GM19467 (cell line): ENCODE results near the gene ZNF83.
A peak's percentile ranks its signal among the peaks of the same experiment; 100 is the strongest.
"Not testable (repeated sequence)": the region's sequence is repeated elsewhere in the genome, so short reads cannot be mapped to it uniquely, and the experiment has no call there.

Source experiments
- ATAC-seq: cut with Tn5 transposase; IDR thresholded peaks from one replicate; pipeline ENCODE4 v1.9.1; 2021; ENCODE audit warnings: mild to moderate bottlenecking, moderate library complexity; ENCODE audit not compliant: unreplicated experiment

The ZNF83 gene

GRCh38 chr19:52640916-52641315, 2.8 kb upstream of the ZNF83 start:
- ATAC-seq: no peak

- ATAC-seq: no peak
These were observed 1.8 kb upstream of the ZNF83 start for GRCh38 chr19:52639996-52640395.

- no peak for ATAC-seq
These were observed 446 bp upstream of the ZNF83 start for GRCh38 chr19:52638601-52639000.

GRCh38 chr19:52635786-52636570, 2.2 kb downstream of the ZNF83 start:
- ATAC-seq: no peak

- ATAC-seq: not testable (repeated sequence)
These were observed 10.7 kb downstream of the ZNF83 start for GRCh38 chr19:52627441-52627840.

GRCh38 chr19:52626915-52627314, 11.2 kb downstream of the ZNF83 start:
- ATAC-seq: no peak

- no peak for ATAC-seq
These were observed 15.9 kb downstream of the ZNF83 start for GRCh38 chr19:52622261-52622660.

- ATAC-seq: no peak
These were observed 16.8 kb downstream of the ZNF83 start for GRCh38 chr19:52621376-52621775.

- ATAC-seq: no peak
These were observed 24.8 kb downstream of the ZNF83 start for GRCh38 chr19:52613299-52613906.

GRCh38 chr19:52603558-52604207, 34.5 kb downstream of the ZNF83 start:
- no peak for ATAC-seq

GRCh38 chr19:52602941-52603340, 35.2 kb downstream of the ZNF83 start:
- no peak for ATAC-seq

GRCh38 chr19:52601974-52602366, 36.2 kb downstream of the ZNF83 start:
- not testable (repeated sequence) for ATAC-seq

GRCh38 chr19:52601025-52601973, 36.9 kb downstream of the ZNF83 start:
- peak; percentile 95 for ATAC-seq

GRCh38 chr19:52600639-52601024, 37.5 kb downstream of the ZNF83 start:
- ATAC-seq: no peak

- ATAC-seq: no peak
These were observed 38.9 kb downstream of the ZNF83 start for GRCh38 chr19:52599241-52599640.

GRCh38 chr19:52593441-52593840, 44.7 kb downstream of the ZNF83 start:
- ATAC-seq: not testable (repeated sequence)

- no peak for ATAC-seq
These were observed 45.9 kb downstream of the ZNF83 start for GRCh38 chr19:52592301-52592700.

GRCh38 chr19:52590728-52591127, 47.4 kb downstream of the ZNF83 start:
- ATAC-seq: no peak

- ATAC-seq: no peak
These were observed 52.6 kb downstream of the ZNF83 start for GRCh38 chr19:52585604-52586003.

GRCh38 chr19:52584736-52585440, 53.3 kb downstream of the ZNF83 start:
- ATAC-seq: no peak
